H1 (cell line): ENCODE measurements around the gene BRSK2. TPM values are rescaled to one million over a fixed set of nuclear protein-coding genes. Genes with fewer than 3 reads are reported as not detected.

Source experiments
- ASH2L ChIP-seq: fragments of 200-600, 300-600 bp; sonication (generic); IDR thresholded peaks from one replicate; pipeline ENCODE4 v1.7.1; 2017; ENCODE audit warnings: low read length
- CBX8 ChIP-seq: fragments of 300-800, 300-1000 bp; sonication (generic); IDR thresholded peaks from 2 replicates; pipeline ENCODE4 v1.7.1; 2016; ENCODE audit warnings: low read depth, low read length, borderline replicate concordance
- CHD2 ChIP-seq: IDR thresholded peaks from 2 replicates; pipeline ENCODE4 v1.6.1; 2012; ENCODE audit warnings: low read length, improper control_type of control experiment
- CTBP2 ChIP-seq: IDR thresholded peaks from 2 replicates; pipeline ENCODE4 v1.7.0; 2011; ENCODE audit warnings: borderline replicate concordance, mild to moderate bottlenecking, moderate library complexity, mixed read lengths, low read length; ENCODE audit not compliant: insufficient read depth, insufficient read length
- JUND ChIP-seq: IDR thresholded peaks from 2 replicates; pipeline ENCODE4 v1.6.1; 2011; ENCODE audit warnings: mild to moderate bottlenecking, improper control_type of control experiment, low read length
- POLR2A ChIP-seq, 2 experiments: IDR thresholded peaks; 1 replicate in 1 of 2; 2 replicates in 1 of 2; pipeline ENCODE4 v1.6.1; 2011; ENCODE audit warnings: low read depth in 2 of 2, low read length in 2 of 2, mild to moderate bottlenecking in 2 of 2; ENCODE audit errors: control extremely low read depth in 1 of 2
- RNF2 ChIP-seq: fragments of 200-900, 300-1000 bp; sonication (generic); IDR thresholded peaks from 2 replicates; pipeline ENCODE4 v1.7.1; 2016; ENCODE audit warnings: borderline replicate concordance, low read depth, mild to moderate bottlenecking, antibody characterized with exemption, low read length; ENCODE audit not compliant: poor library complexity, severe bottlenecking; ENCODE audit errors: missing control alignments
- SIN3A ChIP-seq, 2 experiments: IDR thresholded peaks in 1 of 2; conservative IDR thresholded peaks in 1 of 2; 2 replicates each; pipeline ENCODE4 v1.6.1; 2011 to 2012; ENCODE audit warnings: low read length in 2 of 2, improper control_type of control experiment in 1 of 2, low read depth in 1 of 2, mild to moderate bottlenecking in 1 of 2
- TAF1 ChIP-seq: IDR thresholded peaks from 2 replicates; pipeline ENCODE4 v1.6.1; 2011; ENCODE audit warnings: mild to moderate bottlenecking, low read depth, low read length
- TCF12 ChIP-seq: IDR thresholded peaks from 2 replicates; pipeline ENCODE4 v1.6.1; 2011; ENCODE audit warnings: low read depth, mild to moderate bottlenecking, low read length
- polyA plus RNA-seq, 7 experiments: library from polyadenylated mRNA; depleted of rRNA in 3 of 7; stranded (reverse) in 5 of 7; unstranded in 2 of 7; fragments of >200 nt in 5 of 7; fragments of 200-250 nt in 2 of 7; gene quantifications; 1 replicate in 5 of 7; 2 replicates in 1 of 7; 4 replicates in 1 of 7; pipeline versions ENCODE4 v1.2.1 to v1.2.3, GENCODE V29; 2011 to 2013; ENCODE audit warnings: missing spikeins in 2 of 7, mixed read lengths in 2 of 7
- total RNA-seq: library from RNA; stranded (reverse); fragmentation: NEBNext Ultra II Directional; extraction: Animal tissue kit (Norgen Biotek cat#: 25700); gene quantifications from 2 replicates; pipeline ENCODE4 v1.2.1, GENCODE V29; 2021
- TF ChIP-seq, protein P1 (sequence below), 3 experiments: IDR thresholded peaks; 1 replicate in 2 of 3; 2 replicates in 1 of 3; pipeline versions ENCODE4 v1.5.1 to v1.6.1; 2011; ENCODE audit warnings: low read length in 3 of 3, mild to moderate bottlenecking in 3 of 3, inconsistent platforms in 2 of 3, low read depth in 1 of 3, moderate library complexity in 1 of 3; ENCODE audit not compliant: insufficient read depth in 1 of 3; ENCODE audit errors: control extremely low read depth in 1 of 3
- TF ChIP-seq, protein P2 (sequence below): IDR thresholded peaks from 2 replicates; pipeline ENCODE4 v1.6.1; 2011; ENCODE audit warnings: low read length, improper control_type of control experiment

Gene BRSK2
- total and polyA plus RNA-seq, 2 of the 8 experiments (the other 6 are each of a cell fraction or from before 2014, with no cell fraction given) = 17.3 to 27.1 TPM

DNA sequence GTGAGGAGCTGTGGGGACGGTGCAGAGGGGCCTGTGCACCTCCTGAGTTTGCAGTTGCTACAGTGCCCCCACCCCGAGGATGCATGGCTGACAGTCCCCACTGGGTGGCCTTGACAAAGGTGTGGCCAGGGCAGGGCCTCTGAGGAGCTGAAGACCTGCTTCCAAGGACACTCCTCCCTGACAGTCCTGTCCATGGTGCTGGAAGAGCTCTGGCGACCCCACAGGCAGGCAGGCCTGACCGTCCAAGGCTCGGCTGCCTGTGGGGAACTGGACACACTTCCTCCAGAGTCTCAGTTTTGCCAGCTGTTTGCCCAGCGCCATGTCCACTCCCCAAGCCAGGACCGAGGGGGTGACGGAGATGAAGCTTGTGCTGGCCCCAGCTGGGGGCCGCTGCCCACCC is 32.7 kb downstream of the BRSK2 start (continued):
- TF ChIP-seq CBX8 (no peak), CHD2 (no peak), TAF1 (no peak), CTBP2 (no peak), POLR2A (IDR thresholded peaks at IDR 0.05; ENCODE audit: control extremely low read depth in 1 of 2, low read depth in 2 of 2, low read length in 2 of 2) (no peak), ASH2L (no peak), RNF2 (no peak), TCF12 (no peak), SIN3A (conservative IDR thresholded peaks at IDR 0.05 in 1 of 2, IDR thresholded peaks at IDR 0.05 in 1 of 2; ENCODE audit: low read depth in 1 of 2, low read length in 2 of 2) (peak in 1 of 2 experiments; percentile 76; a peak in 2 of 4 replicates), JUND (no peak)
- TF ChIP-seq, protein P1, sequence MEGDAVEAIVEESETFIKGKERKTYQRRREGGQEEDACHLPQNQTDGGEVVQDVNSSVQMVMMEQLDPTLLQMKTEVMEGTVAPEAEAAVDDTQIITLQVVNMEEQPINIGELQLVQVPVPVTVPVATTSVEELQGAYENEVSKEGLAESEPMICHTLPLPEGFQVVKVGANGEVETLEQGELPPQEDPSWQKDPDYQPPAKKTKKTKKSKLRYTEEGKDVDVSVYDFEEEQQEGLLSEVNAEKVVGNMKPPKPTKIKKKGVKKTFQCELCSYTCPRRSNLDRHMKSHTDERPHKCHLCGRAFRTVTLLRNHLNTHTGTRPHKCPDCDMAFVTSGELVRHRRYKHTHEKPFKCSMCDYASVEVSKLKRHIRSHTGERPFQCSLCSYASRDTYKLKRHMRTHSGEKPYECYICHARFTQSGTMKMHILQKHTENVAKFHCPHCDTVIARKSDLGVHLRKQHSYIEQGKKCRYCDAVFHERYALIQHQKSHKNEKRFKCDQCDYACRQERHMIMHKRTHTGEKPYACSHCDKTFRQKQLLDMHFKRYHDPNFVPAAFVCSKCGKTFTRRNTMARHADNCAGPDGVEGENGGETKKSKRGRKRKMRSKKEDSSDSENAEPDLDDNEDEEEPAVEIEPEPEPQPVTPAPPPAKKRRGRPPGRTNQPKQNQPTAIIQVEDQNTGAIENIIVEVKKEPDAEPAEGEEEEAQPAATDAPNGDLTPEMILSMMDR (IDR thresholded peaks at IDR 0.05; ENCODE audit: control extremely low read depth in 1 of 3, insufficient read depth in 1 of 3, low read depth in 1 of 3, low read length in 3 of 3) = peak in 2 of 3 experiments; percentile 2 to 26; a peak in 1 of 4 replicates
- TF ChIP-seq, protein P2, sequence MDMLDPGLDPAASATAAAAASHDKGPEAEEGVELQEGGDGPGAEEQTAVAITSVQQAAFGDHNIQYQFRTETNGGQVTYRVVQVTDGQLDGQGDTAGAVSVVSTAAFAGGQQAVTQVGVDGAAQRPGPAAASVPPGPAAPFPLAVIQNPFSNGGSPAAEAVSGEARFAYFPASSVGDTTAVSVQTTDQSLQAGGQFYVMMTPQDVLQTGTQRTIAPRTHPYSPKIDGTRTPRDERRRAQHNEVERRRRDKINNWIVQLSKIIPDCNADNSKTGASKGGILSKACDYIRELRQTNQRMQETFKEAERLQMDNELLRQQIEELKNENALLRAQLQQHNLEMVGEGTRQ = no peak
